K562 (cell line): ENCODE data around the gene BAIAP2L2. TPM values are rescaled to one million over a fixed set of nuclear protein-coding genes. Genes with fewer than 3 reads are reported as not detected.

Source experiments
- ATAC-seq: fragments of 200-7000 bp; cut with Tn5 transposase; 3 replicates; pipeline ENCODE4 v1.9.1; 2020; ENCODE audit warnings: moderate library complexity
- BruUV-seq: library from RNA; stranded (reverse); fragments of 400-500 nt; replicated peaks from 2 replicates; lab custom pipeline; 2021; lab: Mats Ljungman, UMichigan
- CTCF ChIA-PET: fragments of 300-600 bp; formaldehyde crosslinking; extraction: SDS; loops from one replicate; lab custom pipeline; 2021; ENCODE audit warnings: low intra/inter-chr PET ratio; lab: Yijun Ruan, JAX
- POLR2A ChIA-PET: fragments of 300-600, 350-650 bp; sonication (Branson Sonifier 250); formaldehyde crosslinking; extraction: SDS; loops from one replicate; lab custom pipeline; 2021; ENCODE audit warnings: antibody characterized with exemption, inconsistent platforms; lab: Yijun Ruan, JAX
- DNase-seq, 4 experiments: peaks; one replicate each; pipeline versions ENCODE4 v3.0.0 to v3.0.0-alpha.2; 2011 to 2018; ENCODE audit warnings: low spot score in 3 of 4, mixed read lengths in 3 of 4; ENCODE audit errors: extremely low read depth in 1 of 4
- FAIRE-seq: peaks from 2 replicates; lab custom pipeline; 2011; peaks lifted over from hg19 to GRCh38; lab: Jason Lieb, UNC
- H2AFZ ChIP-seq: 2 replicates; pipeline ENCODE4 v1.6.0; 2011; ENCODE audit warnings: low read depth, low read length, control low read depth, inconsistent platforms
- H3K27ac ChIP-seq: fragments of 200-600 bp; 3 replicates; pipeline ENCODE4 v1.8.0; 2011; ENCODE audit warnings: low read depth, mild to moderate bottlenecking, control low read depth, inconsistent platforms, low read length, moderate library complexity, mixed read lengths; ENCODE audit errors: extremely low read depth
- H3K27me3 ChIP-seq, 2 experiments: fragments of 300-600 bp in 1 of 2; 2 replicates in 1 of 2; 3 replicates in 1 of 2; pipeline versions ENCODE4 v1.6.0 to v1.8.0; 2011; ENCODE audit warnings: inconsistent platforms in 2 of 2, low read length in 2 of 2, mild to moderate bottlenecking in 1 of 2, mixed read lengths in 1 of 2, moderate library complexity in 1 of 2; ENCODE audit not compliant: control insufficient read depth in 2 of 2, insufficient read depth in 2 of 2
- H3K36me3 ChIP-seq: fragments of 300-600 bp; 3 replicates; pipeline ENCODE4 v1.8.0; 2011; ENCODE audit warnings: mild to moderate bottlenecking, low read length, inconsistent platforms; ENCODE audit not compliant: control insufficient read depth, insufficient read depth
- H3K4me1 ChIP-seq, 2 experiments: fragments of 200-600 bp in 1 of 2; replicated peaks in 1 of 2; 2 replicates in 1 of 2; 3 replicates in 1 of 2; pipeline versions ENCODE4 v1.5.1 to v1.8.0; 2011; ENCODE audit warnings: inconsistent platforms in 2 of 2, low read length in 2 of 2, mild to moderate bottlenecking in 1 of 2, mixed read lengths in 1 of 2, moderate library complexity in 1 of 2; ENCODE audit not compliant: control insufficient read depth in 2 of 2, insufficient read depth in 2 of 2
- H3K4me2 ChIP-seq: 2 replicates; pipeline ENCODE4 v1.6.1; 2011; ENCODE audit warnings: low read length, control low read depth, inconsistent platforms, mixed read lengths; ENCODE audit not compliant: insufficient read depth
- H3K4me3 ChIP-seq: fragments of 200-600 bp; sonication (generic), shearing (Covaris generic); 2 replicates; pipeline ENCODE4 v1.5.1; 2016; ENCODE audit warnings: control low read depth, inconsistent platforms
- H3K79me2 ChIP-seq: fragments of 200-600 bp; 3 replicates; pipeline ENCODE4 v1.8.0; 2011; ENCODE audit warnings: low read length, inconsistent platforms; ENCODE audit not compliant: control insufficient read depth, insufficient read depth
- H3K9ac ChIP-seq, 2 experiments: 2 replicates each; pipeline versions ENCODE4 v1.6.0 to v1.6.1; 2011; ENCODE audit warnings: low read depth in 2 of 2, low read length in 2 of 2, control low read depth in 1 of 2, inconsistent platforms in 1 of 2, mild to moderate bottlenecking in 1 of 2, mixed read lengths in 1 of 2; ENCODE audit not compliant: insufficient read depth in 1 of 2
- H3K9me1 ChIP-seq: one replicate; pipeline ENCODE4 v1.6.0; 2011; ENCODE audit warnings: inconsistent platforms, mild to moderate bottlenecking, low read length, moderate library complexity; ENCODE audit not compliant: control insufficient read depth, insufficient read depth
- H3K9me3 ChIP-seq: replicated peaks from 2 replicates; pipeline ENCODE4 v1.5.1; 2011; ENCODE audit warnings: low read depth, low read length, inconsistent platforms; ENCODE audit not compliant: control insufficient read depth, insufficient read depth
- H4K20me1 ChIP-seq: replicated peaks from 2 replicates; pipeline ENCODE4 v1.6.1; 2011; ENCODE audit warnings: low read length, inconsistent platforms, mixed read lengths; ENCODE audit not compliant: control insufficient read depth, insufficient read depth
- BMI1 ChIP-seq: fragments of 150-350 bp; IDR thresholded peaks from 2 replicates; pipeline ENCODE4 v1.6.1; 2014; ENCODE audit warnings: low read length
- WGBS: fragments of 100-300 bp; shearing (Covaris generic); methylation state at CpG from one replicate; pipeline ENCODE4 v1.1.6; 2016; ENCODE audit warnings: low coverage, mixed read lengths; ENCODE audit not compliant: insufficient coverage; ENCODE audit errors: missing lambda C conversion rate; 5-methylcytosine and 5-hydroxymethylcytosine counted together
- in situ Hi-C: fragments of 300-500 bp; cut with MboI; formaldehyde crosslinking; loops from 4 replicates; pipeline ENCODE4 v1.15.0; 2018; ENCODE audit warnings: inconsistent platforms, mixed read lengths
- intact Hi-C: fragments of 100-400 bp; cut with micrococcal nuclease; formaldehyde crosslinking; loops from 2 replicates; pipeline ENCODE4 v1.14.2; 2022
- polyA plus RNA-seq, 8 experiments: library from polyadenylated mRNA; depleted of rRNA in 4 of 8; stranded (reverse) in 5 of 8; unstranded in 3 of 8; fragments of >200 nt; fragmentation: Nextera tagmentation in 2 of 8; fragmentation: Illumina TruSeq in 1 of 8; extraction: Ambion mirVana in 2 of 8; extraction: Trizol in 1 of 8; gene quantifications; 2 replicates each; pipeline versions ENCODE4 v1.2.1 to v1.2.3, GENCODE V29; 2011 to 2014; ENCODE audit warnings: inconsistent platforms in 1 of 8, missing spikeins in 1 of 8
- total RNA-seq, 7 experiments: library from RNA; depleted of rRNA in 6 of 7; stranded (reverse); fragments of >200 nt in 6 of 7; fragmentation: Illumina TruSeq in 2 of 7; extraction: Trizol in 2 of 7; gene quantifications; 2 replicates each; pipeline versions ENCODE4 v1.2.1 to v1.2.3, GENCODE V29; 2011 to 2021; ENCODE audit warnings: low replicate concordance in 1 of 7
- TF ChIP-seq, protein P1 (sequence below): sonication (generic); formaldehyde crosslinking; IDR thresholded peaks from 2 replicates; pipeline ENCODE4 v1.8.1; 2023; ENCODE audit warnings: mild to moderate bottlenecking, missing genetic modification reagents

Gene BAIAP2L2
- total and polyA plus RNA-seq, 9 of the 15 experiments (the other 6 are each of a cell fraction or from before 2014, with no cell fraction given), result 0.04 to 0.22 (median 0.07) TPM; not detected in 4

DNA sequence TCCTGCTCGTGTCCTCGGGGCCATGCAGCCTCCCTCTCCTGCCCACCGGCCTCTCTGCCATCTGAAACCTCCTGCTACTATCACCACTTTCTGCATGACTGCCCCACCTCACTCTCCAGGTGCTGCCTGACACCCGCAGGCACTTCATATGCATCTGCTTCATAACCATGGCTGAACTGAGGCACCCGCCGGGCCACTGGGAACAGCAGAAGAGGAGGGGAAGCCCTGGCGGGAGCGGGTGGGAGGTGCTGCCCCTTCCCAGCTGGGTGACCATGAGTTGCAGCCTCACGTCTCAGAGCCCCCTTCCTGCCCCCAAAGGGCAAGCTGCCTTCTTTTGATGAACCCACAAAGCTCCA is 75.0 kb downstream of the BAIAP2L2 start:
- Histone ChIP-seq H3K9me3 (no peaks in the 10 kb centered on the region), H4K20me1 (no peaks in the 10 kb centered on the region), H3K27me3 (no peaks in the 10 kb centered on the region), H3K9me1 (no peaks in the 10 kb centered on the region), H3K9ac (peak overlapping the region in 1 of 2 experiments; percentile 58; a peak in 1 of 4 replicates), H3K36me3 (no peaks in the 10 kb centered on the region), H3K27ac (no peak overlapping the region), H3K4me3 (no peak overlapping the region)
- FAIRE-seq, result no peak
- no peak for TF ChIP-seq BMI1
- TF ChIP-seq, protein P1, sequence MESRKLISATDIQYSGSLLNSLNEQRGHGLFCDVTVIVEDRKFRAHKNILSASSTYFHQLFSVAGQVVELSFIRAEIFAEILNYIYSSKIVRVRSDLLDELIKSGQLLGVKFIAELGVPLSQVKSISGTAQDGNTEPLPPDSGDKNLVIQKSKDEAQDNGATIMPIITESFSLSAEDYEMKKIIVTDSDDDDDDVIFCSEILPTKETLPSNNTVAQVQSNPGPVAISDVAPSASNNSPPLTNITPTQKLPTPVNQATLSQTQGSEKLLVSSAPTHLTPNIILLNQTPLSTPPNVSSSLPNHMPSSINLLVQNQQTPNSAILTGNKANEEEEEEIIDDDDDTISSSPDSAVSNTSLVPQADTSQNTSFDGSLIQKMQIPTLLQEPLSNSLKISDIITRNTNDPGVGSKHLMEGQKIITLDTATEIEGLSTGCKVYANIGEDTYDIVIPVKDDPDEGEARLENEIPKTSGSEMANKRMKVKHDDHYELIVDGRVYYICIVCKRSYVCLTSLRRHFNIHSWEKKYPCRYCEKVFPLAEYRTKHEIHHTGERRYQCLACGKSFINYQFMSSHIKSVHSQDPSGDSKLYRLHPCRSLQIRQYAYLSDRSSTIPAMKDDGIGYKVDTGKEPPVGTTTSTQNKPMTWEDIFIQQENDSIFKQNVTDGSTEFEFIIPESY (CRISPR knock-in tag), result peak; percentile 43; the same call in 1 of the 2 replicates
- TF ChIP-seq, all 486 proteins: peak for 1
- POLR2A ChIA-PET, result no interaction called here
- CTCF ChIA-PET, result no interaction called here
- H3K79me2 ChIP-seq, result no peaks in the 10 kb centered on the region
- ATAC-seq (no peak), DNase-seq (no peak)
- 81% methylated on average over 4 of the region's 9 CpGs for WGBS
- intact Hi-C loops, result no loop called here
- no peak overlapping the region for H3K4me2 ChIP-seq
- BruUV-seq, result no TSS peak
- H3K4me1 ChIP-seq, result peaks cover 29 to 53% of the 10 kb centered on the region in 2 experiments
- H2AFZ ChIP-seq, result no peak overlapping the region
- in situ Hi-C loops, result no loop called here

Other genes with a start within 250 kb of the BAIAP2L2 start
Only the 7 nearest of the 10 such genes appear.
- 0.32 and 0.82 TPM in 2 replicates for gene C22orf23, start 157.1 kb downstream of the BAIAP2L2 start, total RNA-seq (2014; rRNA removed)
- 0.25 and 0.48 TPM in 2 replicates for gene C22orf23, start 157.1 kb downstream of the BAIAP2L2 start, total RNA-seq (2014; rRNA removed; fragmentation: Illumina TruSeq; extraction: Trizol)
- 0.26 and 0.51 TPM in 2 replicates for gene C22orf23, start 157.1 kb downstream of the BAIAP2L2 start, total RNA-seq (2015; rRNA removed; fragmentation: Illumina TruSeq; extraction: Trizol)
- gene C22orf23, start 157.1 kb downstream of the BAIAP2L2 start, total RNA-seq (2021), result 0.49 and 0.64 TPM in 2 replicates
- 0.33 and 0.79 TPM in 2 replicates for gene C22orf23, start 157.1 kb downstream of the BAIAP2L2 start, polyA plus RNA-seq (2011; rRNA removed)
- gene C22orf23, start 157.1 kb downstream of the BAIAP2L2 start, polyA plus RNA-seq (2014; fragmentation: Illumina TruSeq; extraction: Trizol), result 0.69 and 1.0 TPM in 2 replicates
- under 1 TPM; 0.53 to 0.91 TPM for gene C22orf23, start 157.1 kb downstream of the BAIAP2L2 start, polyA plus RNA-seq (2014; fragmentation: Nextera tagmentation; extraction: Ambion mirVana)
- 0.65 and 0.82 TPM in 2 replicates for gene C22orf23, start 157.1 kb downstream of the BAIAP2L2 start, polyA plus RNA-seq (2014; rRNA removed)
- gene POLR2F, start 157.0 kb downstream of the BAIAP2L2 start, total RNA-seq (2014; rRNA removed), result 240 and 294 TPM in 2 replicates
- gene POLR2F, start 157.0 kb downstream of the BAIAP2L2 start, total RNA-seq (2014; rRNA removed; fragmentation: Illumina TruSeq; extraction: Trizol), result 73.2 and 98.9 TPM in 2 replicates
- gene POLR2F, start 157.0 kb downstream of the BAIAP2L2 start, total RNA-seq (2015; rRNA removed; fragmentation: Illumina TruSeq; extraction: Trizol), result 115 and 129 TPM in 2 replicates
- 145 and 162 TPM in 2 replicates for gene POLR2F, start 157.0 kb downstream of the BAIAP2L2 start, total RNA-seq (2021)
- gene POLR2F, start 157.0 kb downstream of the BAIAP2L2 start, polyA plus RNA-seq (2011; rRNA removed), result 89.4 and 116 TPM in 2 replicates
- 156 and 168 TPM in 2 replicates for gene POLR2F, start 157.0 kb downstream of the BAIAP2L2 start, polyA plus RNA-seq (2014; fragmentation: Illumina TruSeq; extraction: Trizol)
- 100 to 1,000 TPM; 187 to 195 TPM for gene POLR2F, start 157.0 kb downstream of the BAIAP2L2 start, polyA plus RNA-seq (2014; fragmentation: Nextera tagmentation; extraction: Ambion mirVana)
- gene POLR2F, start 157.0 kb downstream of the BAIAP2L2 start, polyA plus RNA-seq (2014; rRNA removed), result 410 and 469 TPM in 2 replicates
- gene SOX10, start 126.1 kb downstream of the BAIAP2L2 start, total RNA-seq (2014; rRNA removed), result not detected in 2 replicates
- gene SOX10, start 126.1 kb downstream of the BAIAP2L2 start, total RNA-seq (2014; rRNA removed; fragmentation: Illumina TruSeq; extraction: Trizol), result not detected in 2 replicates
- gene SOX10, start 126.1 kb downstream of the BAIAP2L2 start, total RNA-seq (2015; rRNA removed; fragmentation: Illumina TruSeq; extraction: Trizol), result not detected in 2 replicates
- not detected in 2 replicates for gene SOX10, start 126.1 kb downstream of the BAIAP2L2 start, total RNA-seq (2021)
- not detected in 2 replicates for gene SOX10, start 126.1 kb downstream of the BAIAP2L2 start, polyA plus RNA-seq (2011; rRNA removed)
- not detected in 2 replicates for gene SOX10, start 126.1 kb downstream of the BAIAP2L2 start, polyA plus RNA-seq (2014; fragmentation: Illumina TruSeq; extraction: Trizol)
- gene SOX10, start 126.1 kb downstream of the BAIAP2L2 start, polyA plus RNA-seq (2014; fragmentation: Nextera tagmentation; extraction: Ambion mirVana), result not detected
- not detected in 2 replicates for gene SOX10, start 126.1 kb downstream of the BAIAP2L2 start, polyA plus RNA-seq (2014; rRNA removed)
- 8.6 and 11.3 TPM in 2 replicates for gene PICK1, start 53.3 kb downstream of the BAIAP2L2 start, total RNA-seq (2014; rRNA removed)
- 4.3 and 5.2 TPM in 2 replicates for gene PICK1, start 53.3 kb downstream of the BAIAP2L2 start, total RNA-seq (2014; rRNA removed; fragmentation: Illumina TruSeq; extraction: Trizol)
- 6.5 and 6.7 TPM in 2 replicates for gene PICK1, start 53.3 kb downstream of the BAIAP2L2 start, total RNA-seq (2015; rRNA removed; fragmentation: Illumina TruSeq; extraction: Trizol)
- 7.1 and 9.2 TPM in 2 replicates for gene PICK1, start 53.3 kb downstream of the BAIAP2L2 start, total RNA-seq (2021)
- 9.6 and 14.5 TPM in 2 replicates for gene PICK1, start 53.3 kb downstream of the BAIAP2L2 start, polyA plus RNA-seq (2011; rRNA removed)
- gene PICK1, start 53.3 kb downstream of the BAIAP2L2 start, polyA plus RNA-seq (2014; fragmentation: Illumina TruSeq; extraction: Trizol), result 7.1 and 7.9 TPM in 2 replicates
- under 1 TPM in 1 of 2 experiments, not detected in 1; 0.06 TPM for gene PICK1, start 53.3 kb downstream of the BAIAP2L2 start, polyA plus RNA-seq (2014; fragmentation: Nextera tagmentation; extraction: Ambion mirVana)
- 9.4 and 11.0 TPM in 2 replicates for gene PICK1, start 53.3 kb downstream of the BAIAP2L2 start, polyA plus RNA-seq (2014; rRNA removed)
- not detected in 2 replicates for gene SLC16A8, start 26.5 kb downstream of the BAIAP2L2 start, total RNA-seq (2014; rRNA removed)
- not detected in 2 replicates for gene SLC16A8, start 26.5 kb downstream of the BAIAP2L2 start, total RNA-seq (2014; rRNA removed; fragmentation: Illumina TruSeq; extraction: Trizol)
- gene SLC16A8, start 26.5 kb downstream of the BAIAP2L2 start, total RNA-seq (2015; rRNA removed; fragmentation: Illumina TruSeq; extraction: Trizol), result not detected in 2 replicates
- gene SLC16A8, start 26.5 kb downstream of the BAIAP2L2 start, total RNA-seq (2021), result not detected in 2 replicates
- not detected in 2 replicates for gene SLC16A8, start 26.5 kb downstream of the BAIAP2L2 start, polyA plus RNA-seq (2011; rRNA removed)
- not detected in 2 replicates for gene SLC16A8, start 26.5 kb downstream of the BAIAP2L2 start, polyA plus RNA-seq (2014; fragmentation: Illumina TruSeq; extraction: Trizol)
- not detected for gene SLC16A8, start 26.5 kb downstream of the BAIAP2L2 start, polyA plus RNA-seq (2014; fragmentation: Nextera tagmentation; extraction: Ambion mirVana)
- not detected in 2 replicates for gene SLC16A8, start 26.5 kb downstream of the BAIAP2L2 start, polyA plus RNA-seq (2014; rRNA removed)
- gene PLA2G6, start 71.1 kb upstream of the BAIAP2L2 start, total RNA-seq (2014; rRNA removed), result 9.1 and 9.7 TPM in 2 replicates
- 2.8 and 3.2 TPM in 2 replicates for gene PLA2G6, start 71.1 kb upstream of the BAIAP2L2 start, total RNA-seq (2014; rRNA removed; fragmentation: Illumina TruSeq; extraction: Trizol)
- gene PLA2G6, start 71.1 kb upstream of the BAIAP2L2 start, total RNA-seq (2015; rRNA removed; fragmentation: Illumina TruSeq; extraction: Trizol), result 2.1 TPM in 2 replicates
- gene PLA2G6, start 71.1 kb upstream of the BAIAP2L2 start, total RNA-seq (2021), result 10.8 and 10.9 TPM in 2 replicates
- 10.9 and 18.1 TPM in 2 replicates for gene PLA2G6, start 71.1 kb upstream of the BAIAP2L2 start, polyA plus RNA-seq (2011; rRNA removed)
- 7.9 and 9.7 TPM in 2 replicates for gene PLA2G6, start 71.1 kb upstream of the BAIAP2L2 start, polyA plus RNA-seq (2014; fragmentation: Illumina TruSeq; extraction: Trizol)
- gene PLA2G6, start 71.1 kb upstream of the BAIAP2L2 start, polyA plus RNA-seq (2014; fragmentation: Nextera tagmentation; extraction: Ambion mirVana), result under 1 TPM; 0.11 to 0.13 TPM
- 8.8 and 12.2 TPM in 2 replicates for gene PLA2G6, start 71.1 kb upstream of the BAIAP2L2 start, polyA plus RNA-seq (2014; rRNA removed)
- 8.0 and 8.9 TPM in 2 replicates for gene MAFF, start 91.3 kb upstream of the BAIAP2L2 start, total RNA-seq (2014; rRNA removed)
- 4.5 and 5.2 TPM in 2 replicates for gene MAFF, start 91.3 kb upstream of the BAIAP2L2 start, total RNA-seq (2014; rRNA removed; fragmentation: Illumina TruSeq; extraction: Trizol)
- gene MAFF, start 91.3 kb upstream of the BAIAP2L2 start, total RNA-seq (2015; rRNA removed; fragmentation: Illumina TruSeq; extraction: Trizol), result 1.9 and 2.1 TPM in 2 replicates
- 5.9 and 7.9 TPM in 2 replicates for gene MAFF, start 91.3 kb upstream of the BAIAP2L2 start, total RNA-seq (2021)
- 3.3 and 5.4 TPM in 2 replicates for gene MAFF, start 91.3 kb upstream of the BAIAP2L2 start, polyA plus RNA-seq (2011; rRNA removed)
- 5.8 and 6.1 TPM in 2 replicates for gene MAFF, start 91.3 kb upstream of the BAIAP2L2 start, polyA plus RNA-seq (2014; fragmentation: Illumina TruSeq; extraction: Trizol)
- under 1 TPM; 0.51 to 0.60 TPM for gene MAFF, start 91.3 kb upstream of the BAIAP2L2 start, polyA plus RNA-seq (2014; fragmentation: Nextera tagmentation; extraction: Ambion mirVana)
- 6.9 and 7.0 TPM in 2 replicates for gene MAFF, start 91.3 kb upstream of the BAIAP2L2 start, polyA plus RNA-seq (2014; rRNA removed)